Hepatocyte (in vitro differentiated cells): Measurements from ENCODE around the gene KNTC1. TPM values are rescaled to one million over a fixed set of nuclear protein-coding genes. Genes with fewer than 3 reads are reported as not detected.

ENCODE experiments used
- DNase-seq: peaks from one replicate; pipeline ENCODE4 v3.0.0-alpha.2; 2016; ENCODE audit warnings: low spot score
- H2AFZ ChIP-seq: fragments of 200-600 bp; sonication (generic); 2 replicates; pipeline ENCODE4 v1.6.0; 2016; ENCODE audit warnings: antibody characterized with exemption, mild to moderate bottlenecking
- H3K27ac ChIP-seq: fragments of 200-600 bp; sonication (generic); 2 replicates; pipeline ENCODE4 v1.5.1; 2016; ENCODE audit warnings: mild to moderate bottlenecking
- H3K27me3 ChIP-seq: fragments of 200-600 bp; sonication (generic); 2 replicates; pipeline ENCODE4 v1.6.1; 2016
- H3K36me3 ChIP-seq: fragments of 200-600 bp; sonication (generic); replicated peaks from 2 replicates; pipeline ENCODE4 v1.5.1; 2016; ENCODE audit warnings: low read depth; ENCODE audit not compliant: insufficient read depth
- H3K4me1 ChIP-seq: fragments of 200-600 bp; sonication (generic); 2 replicates; pipeline ENCODE4 v1.5.1; 2016; ENCODE audit warnings: mild to moderate bottlenecking, moderate library complexity; ENCODE audit not compliant: insufficient read depth
- H3K4me2 ChIP-seq: fragments of 200-600 bp; sonication (generic); 2 replicates; pipeline ENCODE4 v1.6.0; 2016
- H3K4me3 ChIP-seq: fragments of 200-600 bp; sonication (generic); 2 replicates; pipeline ENCODE4 v1.5.1; 2016; ENCODE audit warnings: mild to moderate bottlenecking
- H3K79me2 ChIP-seq: fragments of 200-600 bp; sonication (generic); 2 replicates; pipeline ENCODE4 v1.6.0; 2017; ENCODE audit warnings: mild to moderate bottlenecking
- H3K9me2 ChIP-seq: fragments of 200-600 bp; sonication (generic); replicated peaks from 2 replicates; pipeline ENCODE4 v1.6.0; 2017; ENCODE audit warnings: mild to moderate bottlenecking; ENCODE audit not compliant: insufficient read depth
- H3K9me3 ChIP-seq: fragments of 200-600 bp; sonication (generic); 2 replicates; pipeline ENCODE4 v1.5.1; 2016; ENCODE audit warnings: low read depth, mild to moderate bottlenecking
- H4K20me1 ChIP-seq: fragments of 200-600 bp; sonication (generic); 2 replicates; pipeline ENCODE4 v1.6.0; 2016; ENCODE audit warnings: mild to moderate bottlenecking; ENCODE audit not compliant: insufficient read depth, poor library complexity, severe bottlenecking
- CTCF ChIP-seq: fragments of 200-600 bp; sonication (generic); IDR thresholded peaks from 2 replicates; pipeline ENCODE4 v1.5.1; 2016; ENCODE audit warnings: antibody characterized with exemption, mild to moderate bottlenecking; ENCODE audit not compliant: poor library complexity
- EZH2 ChIP-seq: fragments of 200-600 bp; sonication (generic); IDR thresholded peaks from 2 replicates; pipeline ENCODE4 v1.6.1; 2016; ENCODE audit warnings: antibody characterized with exemption, mild to moderate bottlenecking, borderline replicate concordance
- EZH2phosphoT487 ChIP-seq: fragments of 200-600 bp; sonication (generic); IDR thresholded peaks from one replicate; pipeline ENCODE4 v1.6.1; 2018; ENCODE audit warnings: antibody characterized with exemption, mild to moderate bottlenecking, low read depth, moderate library complexity; ENCODE audit not compliant: unreplicated experiment, severe bottlenecking
- WGBS: methylation state at CpG from one replicate; pipeline ENCODE4 v1.1.6; 2016; ENCODE audit warnings: low lambda C conversion rate; ENCODE audit errors: missing lambda C conversion rate; 5-methylcytosine and 5-hydroxymethylcytosine counted together
- polyA plus RNA-seq: library from polyadenylated mRNA; unstranded; fragments of >200 nt; fragmentation: Nextera tagmentation; extraction: Ambion mirVana; gene quantifications from 2 replicates; pipeline ENCODE4 v1.2.1, GENCODE V29; 2016
- total RNA-seq: library from RNA; depleted of rRNA; stranded (reverse); fragments of >200 nt; gene quantifications from 2 replicates; pipeline ENCODE4 v1.2.3, GENCODE V29; 2014

Gene KNTC1
- total and polyA plus RNA-seq, 2 experiments from 2014 or later = 5.8 to 18.1 TPM

- 92% methylated on average over 6 of the region's 6 CpGs for WGBS
These were observed 132.5 kb downstream of the KNTC1 start for GRCh38 chr12:122659579-122659978.

DNA sequence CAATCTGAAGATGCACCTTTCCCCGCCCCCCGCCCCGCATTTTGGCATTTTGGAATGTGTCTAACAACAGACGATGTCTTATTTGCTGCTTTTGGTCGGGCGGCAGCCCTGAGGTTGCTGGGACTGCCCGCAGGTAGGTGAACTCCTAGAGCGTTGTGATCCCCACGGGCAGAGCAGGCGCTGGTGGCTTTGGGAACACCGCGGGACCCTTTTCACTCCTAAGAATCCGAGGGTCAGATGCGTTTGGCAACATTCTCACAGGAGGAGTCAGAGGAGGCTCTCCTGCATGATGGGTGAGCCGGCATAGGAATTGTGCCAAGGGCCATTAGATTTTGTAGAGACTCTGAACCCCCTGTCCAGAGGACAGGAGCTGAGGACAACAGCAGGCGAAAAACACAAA, 134.2 kb downstream of the KNTC1 start:
- no peak overlapping the region for H3K4me3 ChIP-seq
- no peak overlapping the region for H2AFZ ChIP-seq
- H3K9me2 ChIP-seq = no peaks in the 10 kb centered on the region
- no peaks in the 10 kb centered on the region for H3K36me3 ChIP-seq
- no peaks in the 10 kb centered on the region for H3K79me2 ChIP-seq
- H3K27me3 ChIP-seq = no peaks in the 10 kb centered on the region
- 85% methylated on average over 15 of the region's 16 CpGs for WGBS
- H4K20me1 ChIP-seq = no peaks in the 10 kb centered on the region
- H3K27ac ChIP-seq = no peak overlapping the region
- no peaks in the 10 kb centered on the region for H3K9me3 ChIP-seq
- no peaks in the 10 kb centered on the region for H3K4me1 ChIP-seq
- no peak for DNase-seq
- H3K4me2 ChIP-seq = no peak overlapping the region
- TF ChIP-seq EZH2phosphoT487 = no peak
- no peak for TF ChIP-seq EZH2
- no peak for TF ChIP-seq CTCF

More at GRCh38 chr12:122659579-122659978, 132.5 kb downstream of the KNTC1 start:
- Histone ChIP-seq H3K9me2 (no peaks in the 10 kb centered on the region), H2AFZ (no peak overlapping the region), H3K9me3 (no peaks in the 10 kb centered on the region), H3K4me1 (no peaks in the 10 kb centered on the region), H3K79me2 (no peaks in the 10 kb centered on the region), H4K20me1 (no peaks in the 10 kb centered on the region), H3K36me3 (no peaks in the 10 kb centered on the region), H3K4me2 (no peak overlapping the region), H3K27me3 (no peaks in the 10 kb centered on the region), H3K27ac (no peak overlapping the region), H3K4me3 (no peak overlapping the region)
- TF ChIP-seq EZH2phosphoT487 (no peak), EZH2 (no peak), CTCF (no peak)
- no peak for DNase-seq

DNA sequence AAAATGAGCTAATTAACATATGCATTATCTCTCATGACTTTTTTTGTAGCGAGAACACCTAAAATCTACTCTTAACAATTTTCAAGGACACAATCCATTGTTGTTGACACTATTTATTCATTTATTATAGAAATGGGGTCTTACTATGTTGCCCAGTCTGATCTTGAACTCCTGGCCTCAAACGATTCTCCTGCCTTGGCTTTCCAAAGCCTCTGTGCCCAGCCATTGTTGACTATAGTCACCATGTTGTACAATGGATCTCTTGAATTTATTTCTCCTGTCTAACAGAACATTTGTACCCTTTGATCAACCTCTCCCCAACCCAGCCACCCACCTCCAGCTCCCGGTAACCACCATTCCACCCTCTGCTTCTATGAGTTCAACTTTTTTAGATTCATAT, 134.9 kb downstream of the KNTC1 start:
- DNase-seq = no peak
- 97% methylated on average over 3 of the region's 3 CpGs for WGBS
- Histone ChIP-seq H3K4me1 (no peaks in the 10 kb centered on the region), H3K9me3 (no peaks in the 10 kb centered on the region), H3K9me2 (no peaks in the 10 kb centered on the region), H3K27me3 (no peaks in the 10 kb centered on the region), H4K20me1 (no peaks in the 10 kb centered on the region), H3K27ac (no peak overlapping the region), H3K4me3 (no peak overlapping the region), H2AFZ (no peak overlapping the region), H3K79me2 (no peaks in the 10 kb centered on the region), H3K36me3 (no peaks in the 10 kb centered on the region), H3K4me2 (no peak overlapping the region)
- no peak for TF ChIP-seq CTCF

- H3K79me2 ChIP-seq = no peaks in the 10 kb centered on the region
- no peaks in the 10 kb centered on the region for H3K27me3 ChIP-seq
- no peak for TF ChIP-seq CTCF
- TF ChIP-seq EZH2 = no peak
- TF ChIP-seq EZH2phosphoT487 = no peak
- no peak overlapping the region for H3K27ac ChIP-seq
- H2AFZ ChIP-seq = no peak overlapping the region
- no peaks in the 10 kb centered on the region for H3K4me1 ChIP-seq
- 86% methylated on average over 8 of the region's 8 CpGs for WGBS
- H3K36me3 ChIP-seq = no peaks in the 10 kb centered on the region
- no peak overlapping the region for H3K4me3 ChIP-seq
- no peak for DNase-seq
- no peaks in the 10 kb centered on the region for H4K20me1 ChIP-seq
- no peaks in the 10 kb centered on the region for H3K9me2 ChIP-seq
- H3K4me2 ChIP-seq = no peak overlapping the region
- H3K9me3 ChIP-seq = no peaks in the 10 kb centered on the region
These were observed 138.3 kb downstream of the KNTC1 start for GRCh38 chr12:122665349-122665748.
